GM21423 (cell line): ENCODE data around the gene CCDC85B.
"Not testable (repeated sequence)": the region's sequence is repeated elsewhere in the genome, so short reads cannot be mapped to it uniquely, and the experiment has no call there.

Experiments used
- ATAC-seq: cut with Tn5 transposase; IDR thresholded peaks from one replicate; pipeline ENCODE4 v1.9.1; 2021; ENCODE audit warnings: mild to moderate bottlenecking, moderate library complexity; ENCODE audit not compliant: unreplicated experiment

CCDC85B gene

DNA sequence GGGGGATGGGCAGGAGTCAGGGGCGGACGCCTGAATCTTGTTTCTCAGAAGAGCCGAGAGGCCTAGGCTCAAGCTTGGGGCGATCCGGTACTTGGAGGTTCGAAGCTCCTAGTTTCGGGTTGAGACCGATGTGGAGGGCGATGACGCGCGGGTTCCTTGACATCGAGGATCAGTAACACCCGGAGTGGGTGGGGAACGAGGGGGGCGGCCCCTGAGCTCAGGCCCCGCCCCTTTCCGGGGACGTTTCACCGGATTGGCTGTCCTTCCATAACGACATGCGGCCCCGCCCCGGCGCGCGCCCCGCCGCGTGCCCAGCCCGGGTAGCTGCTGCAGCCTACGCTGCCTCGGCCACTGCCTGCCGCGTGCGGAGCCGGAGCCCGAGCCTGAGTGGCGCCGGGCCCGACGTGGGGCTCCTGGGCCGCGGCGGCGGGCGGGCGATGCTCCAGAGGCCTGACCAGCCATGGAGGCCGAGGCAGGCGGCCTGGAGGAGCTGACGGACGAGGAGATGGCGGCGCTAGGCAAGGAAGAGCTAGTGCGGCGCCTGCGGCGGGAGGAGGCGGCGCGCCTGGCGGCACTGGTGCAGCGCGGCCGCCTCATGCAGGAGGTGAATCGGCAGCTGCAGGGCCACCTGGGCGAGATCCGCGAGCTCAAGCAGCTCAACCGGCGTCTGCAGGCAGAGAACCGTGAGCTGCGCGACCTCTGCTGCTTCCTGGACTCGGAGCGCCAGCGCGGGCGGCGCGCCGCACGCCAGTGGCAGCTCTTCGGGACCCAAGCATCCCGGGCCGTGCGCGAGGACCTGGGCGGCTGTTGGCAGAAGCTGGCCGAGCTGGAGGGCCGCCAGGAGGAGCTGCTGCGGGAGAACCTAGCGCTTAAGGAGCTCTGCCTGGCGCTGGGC, at the start of gene CCDC85B:
TSS of gene CCDC85B (plus strand) at position 350 of the 895 bp plus-strand sequence. CDS start at position 461, 111 bp downstream.
- ATAC-seq: peak; percentile 48

- no peak for ATAC-seq
Observed at GRCh38 chr11:65842144-65842543, 48.3 kb upstream of the CCDC85B start.

DNA sequence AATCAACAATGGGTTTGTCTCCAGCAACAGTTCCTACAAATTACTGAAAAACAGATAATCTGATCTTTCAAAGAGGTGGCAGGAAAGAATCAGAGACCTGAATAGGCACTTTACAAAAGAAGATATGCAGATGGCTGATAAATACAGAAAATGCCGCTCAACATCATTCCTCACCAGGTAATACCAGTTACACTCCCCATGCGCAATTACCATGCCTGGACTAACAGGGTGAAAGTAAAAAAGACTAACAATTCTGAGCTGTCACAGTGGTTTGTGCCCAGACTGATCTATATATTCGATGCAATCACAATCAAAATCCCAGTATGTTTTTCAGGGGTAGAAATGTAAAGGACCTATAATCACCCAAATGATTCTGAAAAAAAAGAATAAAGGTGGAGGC, 46.7 kb upstream of the CCDC85B start:
- no peak for ATAC-seq

DNA sequence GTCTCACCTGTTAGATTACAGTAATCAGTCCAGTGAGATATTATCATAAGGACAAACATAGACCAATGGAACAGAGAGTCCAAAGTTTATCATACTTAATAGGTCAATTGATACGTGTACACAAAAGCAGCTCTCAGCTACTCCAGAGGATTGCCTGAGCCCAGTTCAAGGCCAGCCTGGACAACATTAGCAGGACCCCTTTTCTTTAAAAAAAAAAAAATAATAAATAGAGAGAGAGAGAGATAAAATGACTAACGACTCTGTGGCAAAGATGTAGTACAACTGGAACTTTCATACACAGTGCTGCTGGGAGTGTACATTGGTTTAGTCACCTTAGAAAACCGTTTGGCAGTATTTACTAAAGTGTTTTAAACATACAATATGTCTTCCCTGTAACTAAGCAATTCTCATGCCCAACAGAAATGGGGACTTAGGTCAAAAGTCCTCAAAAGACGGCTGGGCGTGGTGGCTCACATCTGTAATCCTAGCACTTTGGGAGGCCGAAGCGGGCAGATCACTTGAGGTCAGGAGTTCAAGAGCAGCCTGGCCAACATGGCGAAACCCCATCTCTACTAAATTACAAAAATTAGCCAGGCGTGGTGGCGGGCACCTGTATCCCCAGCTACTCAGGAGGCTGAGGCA, 46.1 kb upstream of the CCDC85B start:
- ATAC-seq: no peak

DNA sequence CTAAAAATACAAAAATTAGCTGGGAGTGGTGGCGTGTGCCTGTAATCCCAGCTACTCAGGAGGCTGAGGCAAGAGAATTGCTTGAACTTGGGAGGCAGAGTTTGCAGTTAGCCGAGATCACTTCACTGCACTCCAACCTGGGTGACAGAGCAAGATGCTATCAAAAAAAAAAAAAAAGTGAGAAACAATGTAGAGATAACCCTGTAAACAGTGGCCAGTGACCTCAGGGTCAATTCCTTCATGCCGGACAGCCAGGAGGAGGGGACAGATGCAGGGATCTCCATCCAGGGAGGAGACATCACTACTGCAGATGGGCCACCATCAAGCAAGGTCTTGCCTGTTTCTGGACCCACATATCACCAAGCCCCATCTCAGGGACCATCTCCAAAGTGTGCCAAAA, 42.7 kb upstream of the CCDC85B start:
- ATAC-seq: no peak

DNA sequence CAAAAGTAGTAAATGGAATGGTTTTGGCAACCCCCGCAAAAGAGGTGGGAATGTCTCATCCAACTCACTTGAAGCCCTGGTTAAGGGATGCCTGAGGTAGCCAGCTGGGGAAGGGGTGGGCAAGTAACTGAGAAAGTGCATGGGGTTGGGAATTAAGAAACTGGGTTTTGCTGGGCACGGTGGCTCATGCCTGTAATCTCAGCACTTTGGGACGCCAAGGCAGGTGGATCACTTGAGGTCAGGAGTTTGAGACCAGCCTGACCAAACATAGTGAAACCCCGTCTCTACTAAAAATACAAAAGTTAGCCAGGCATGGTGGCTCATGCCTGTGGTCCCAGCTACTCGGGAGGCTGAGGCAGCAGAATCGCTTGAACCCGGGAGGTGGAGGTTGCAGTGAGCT, 41.8 kb upstream of the CCDC85B start:
- ATAC-seq: not testable (repeated sequence)

DNA sequence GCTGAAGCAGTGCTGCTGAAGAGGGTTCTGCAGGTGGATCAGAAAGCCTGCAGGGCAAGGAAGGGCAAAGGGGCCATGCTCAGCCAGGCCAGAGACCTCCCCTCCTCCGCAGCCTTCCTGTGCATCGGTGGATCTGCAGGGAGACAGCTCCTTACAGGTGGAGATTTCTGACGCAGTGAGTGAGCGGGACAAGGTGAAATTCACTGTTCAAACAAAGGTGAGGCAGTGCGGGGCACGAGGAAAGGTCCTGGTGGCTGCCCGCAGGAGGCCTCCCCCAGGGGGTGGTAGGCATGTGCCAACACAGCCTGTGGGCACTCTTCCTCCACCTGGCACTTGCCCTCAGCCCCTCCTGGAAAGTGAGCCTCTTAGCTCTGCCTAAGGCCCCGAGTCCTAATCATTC, 41.1 kb upstream of the CCDC85B start:
- no peak for ATAC-seq

GRCh38 chr11:65849771-65850216, 40.7 kb upstream of the CCDC85B start:
- ATAC-seq: no peak

DNA sequence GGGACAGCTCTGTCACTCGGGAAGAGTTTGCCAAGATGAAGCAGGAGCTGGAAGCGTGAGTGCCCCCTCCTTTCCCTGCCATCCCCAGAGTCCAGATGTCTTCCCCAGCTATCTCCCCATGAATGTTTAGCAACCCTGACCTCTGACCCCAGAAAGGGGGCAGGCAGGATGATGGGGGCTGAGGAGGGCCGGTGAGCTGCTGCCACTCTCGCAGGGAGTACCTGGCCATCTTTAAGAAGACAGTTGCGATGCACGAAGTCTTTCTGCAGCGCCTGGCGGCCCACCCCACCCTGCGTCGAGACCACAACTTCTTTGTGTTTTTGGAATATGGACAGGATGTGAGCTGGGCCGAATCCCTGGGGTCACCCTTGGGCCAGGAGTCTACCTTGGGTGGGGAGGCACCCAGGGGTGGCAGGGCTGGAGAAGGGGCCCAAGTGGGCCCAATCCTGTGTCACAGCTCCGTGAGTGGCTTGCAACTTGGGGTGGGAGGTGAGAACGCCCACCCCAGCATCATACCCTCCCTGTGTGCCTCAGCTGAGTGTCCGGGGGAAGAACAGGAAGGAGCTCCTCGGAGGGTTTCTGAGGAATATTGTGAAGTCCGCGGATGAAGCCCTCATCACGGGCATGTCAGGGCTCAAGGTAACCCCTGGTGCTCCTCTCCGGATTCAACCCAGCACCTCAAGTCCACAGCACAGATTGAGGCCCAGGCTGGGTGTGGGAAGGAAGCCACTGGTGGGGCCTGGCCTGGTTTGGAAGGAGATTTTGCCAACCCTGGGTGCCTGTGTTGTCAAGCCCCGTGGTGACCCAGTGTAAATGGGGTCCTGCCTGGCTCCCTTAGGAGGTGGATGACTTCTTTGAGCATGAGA, 40.0 kb upstream of the CCDC85B start:
- no peak for ATAC-seq

DNA sequence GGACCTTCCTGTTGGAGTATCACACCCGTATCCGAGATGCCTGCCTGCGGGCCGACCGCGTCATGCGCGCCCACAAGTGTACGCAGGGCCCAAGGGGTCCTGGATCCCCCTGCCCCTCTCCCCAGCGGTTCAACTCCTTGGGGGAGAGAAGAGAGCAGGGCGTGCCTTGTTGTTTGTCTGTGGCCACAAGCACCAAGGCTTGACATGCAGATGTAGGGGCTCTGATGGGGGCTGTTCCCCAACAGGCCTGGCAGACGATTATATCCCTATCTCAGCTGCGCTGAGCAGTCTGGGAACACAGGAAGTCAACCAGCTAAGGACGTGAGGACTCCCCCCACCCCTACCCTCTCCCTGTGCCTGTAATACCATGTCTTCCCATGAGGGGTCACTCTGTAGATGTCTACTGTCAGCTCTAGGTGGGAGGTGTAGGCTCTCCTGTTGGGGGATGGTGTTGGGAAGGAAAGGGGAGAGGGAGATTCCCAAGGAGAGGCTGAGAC, 39.3 kb upstream of the CCDC85B start:
- no peak for ATAC-seq

GRCh38 chr11:65851811-65852507, 38.5 kb upstream of the CCDC85B start:
- no peak for ATAC-seq

GRCh38 chr11:65852508-65853245, 37.8 kb upstream of the CCDC85B start:
- ATAC-seq: no peak

DNA sequence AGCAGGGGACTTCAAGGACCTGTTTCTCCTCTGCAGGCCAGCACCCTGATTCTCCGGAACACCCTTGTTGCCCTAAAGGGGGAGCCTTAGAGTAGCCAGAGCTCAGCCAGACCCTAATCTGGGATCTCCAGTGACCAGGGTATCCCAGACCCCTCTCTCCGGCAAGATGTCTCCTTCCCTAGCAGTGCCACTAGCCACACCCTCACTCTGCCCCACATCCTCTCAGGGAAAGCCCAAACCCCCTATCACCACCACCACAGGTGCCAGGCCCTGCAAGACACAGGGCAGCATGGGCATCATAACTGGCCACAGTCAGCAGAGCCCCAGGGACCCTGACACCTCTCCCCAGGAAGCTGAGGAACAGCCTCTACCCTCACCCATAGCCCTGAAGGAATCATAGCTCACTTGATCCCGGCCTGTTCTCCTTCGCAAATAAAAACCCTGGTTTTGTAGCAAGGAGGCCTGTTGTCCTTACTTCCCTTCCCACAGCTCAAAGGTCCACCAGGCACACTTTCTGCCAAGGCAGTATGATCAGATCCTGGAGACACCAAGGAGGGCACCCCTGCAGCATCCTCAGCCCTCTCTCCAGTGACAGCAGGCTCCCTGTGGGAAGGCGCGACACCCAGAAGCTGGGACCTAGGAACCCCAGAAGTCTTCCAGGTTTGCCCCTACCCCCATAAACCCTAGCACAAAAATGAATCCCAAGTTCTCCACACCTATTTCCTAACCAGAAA, 37.1 kb upstream of the CCDC85B start:
- no peak for ATAC-seq

DNA sequence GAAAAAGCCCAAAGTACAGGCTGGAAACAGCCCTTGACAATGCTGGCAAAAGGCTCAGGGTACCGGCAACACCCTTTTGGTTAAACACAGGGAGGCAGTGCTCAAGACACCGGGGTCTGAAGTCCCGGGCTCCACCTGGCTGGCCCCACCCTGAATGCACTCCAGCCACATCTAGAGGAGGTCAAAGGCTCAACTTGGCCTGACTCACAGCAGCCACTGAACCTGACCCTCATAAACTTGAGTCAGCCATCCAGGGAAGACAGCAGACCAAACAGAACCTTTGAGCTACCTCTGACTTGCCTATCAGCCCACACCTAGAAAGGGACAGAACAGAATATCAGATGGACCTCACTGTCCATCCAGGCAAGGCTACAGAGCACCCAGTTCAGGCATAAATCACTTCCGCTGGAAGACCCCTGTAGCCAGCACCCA, 36.3 kb upstream of the CCDC85B start:
- ATAC-seq: no peak

- no peak for ATAC-seq
Observed at GRCh38 chr11:65854852-65855837, 35.3 kb upstream of the CCDC85B start.

GRCh38 chr11:65855927-65856363, 34.5 kb upstream of the CCDC85B start:
- ATAC-seq: no peak

GRCh38 chr11:65856689-65857499, 33.6 kb upstream of the CCDC85B start:
- ATAC-seq: peak; percentile 24
